Spleen (tissue), 11 donors: ENCODE data around the gene ZNF536. TPM values are rescaled to one million over a fixed set of nuclear protein-coding genes. Genes with fewer than 3 reads are reported as not detected.
A peak's percentile ranks its signal among the peaks of the same experiment; 100 is the strongest.

Source experiments
- DNase-seq: peaks from one replicate; pipeline ENCODE4 v3.0.0-alpha.2; 2020
- H3K27ac ChIP-seq, 8 donors: fragments of 200-600 bp; sonication (generic) in 7 of 8; 1 replicate in 4 of 8; 2 replicates in 4 of 8; pipeline versions ENCODE4 v1.5.0 to v1.8.0; 2016 to 2021; ENCODE audit warnings: inconsistent platforms in 4 of 8, mild to moderate bottlenecking in 4 of 8, moderate library complexity in 1 of 8
- H3K27me3 ChIP-seq, 7 donors: fragments of 200-600 bp; sonication (generic) in 6 of 7; replicated peaks in 1 of 7; 1 replicate in 4 of 7; 2 replicates in 3 of 7; pipeline versions ENCODE4 v1.5.0 to v1.8.0; 2016 to 2021; ENCODE audit warnings: inconsistent platforms in 3 of 7, mild to moderate bottlenecking in 1 of 7
- H3K36me3 ChIP-seq, 6 donors: fragments of 200-600 bp; sonication (generic) in 5 of 6; 1 replicate in 4 of 6; 2 replicates in 2 of 6; pipeline versions ENCODE4 v1.5.0 to v1.8.0; 2016 to 2021; ENCODE audit warnings: inconsistent platforms in 2 of 6
- H3K4me1 ChIP-seq, 6 donors: fragments of 200-600 bp; sonication (generic) in 5 of 6; 1 replicate in 3 of 6; 2 replicates in 3 of 6; pipeline versions ENCODE4 v1.5.0 to v1.8.0; 2016 to 2021; ENCODE audit warnings: inconsistent platforms in 3 of 6
- H3K4me3 ChIP-seq, 8 donors: fragments of 200-600 bp; sonication (generic) in 7 of 8; 1 replicate in 4 of 8; 2 replicates in 4 of 8; pipeline versions ENCODE4 v1.5.0 to v1.8.0; 2016 to 2021; ENCODE audit warnings: inconsistent platforms in 4 of 8, mild to moderate bottlenecking in 4 of 8, moderate library complexity in 2 of 8
- H3K9me3 ChIP-seq, 8 donors: fragments of 200-600 bp; sonication (generic) in 7 of 8; 1 replicate in 4 of 8; 2 replicates in 4 of 8; pipeline versions ENCODE4 v1.5.0 to v1.8.0; 2016 to 2021; ENCODE audit warnings: inconsistent platforms in 4 of 8
- POLR2A ChIP-seq, 3 donors: fragments of 450-650 bp; IDR thresholded peaks; one replicate each; pipeline ENCODE4 v1.5.1; 2017; ENCODE audit warnings: antibody characterized with exemption in 3 of 3, mild to moderate bottlenecking in 1 of 3
- POLR2AphosphoS5 ChIP-seq, 3 donors: sonication (generic); formaldehyde crosslinking; IDR thresholded peaks; one replicate each; pipeline ENCODE4 v1.5.1; 2017; ENCODE audit warnings: antibody characterized with exemption in 3 of 3
- WGBS, 5 donors: extraction: QIAGEN DNeasy Blood & Tissue Kit in 3 of 5; methylation state at CpG; one replicate each; pipeline versions ENCODE4 v1.1.5 to v1.1.7; 2013 to 2018; 5-methylcytosine and 5-hydroxymethylcytosine counted together
- intact Hi-C: fragments of 100-400 bp; cut with DNase I; formaldehyde crosslinking; loops from one replicate; pipeline ENCODE4 v1.15.0; 2023; ENCODE audit warnings: low total_unique reads
- polyA plus RNA-seq, 3 donors: library from polyadenylated mRNA; stranded (reverse); fragments of 200-250 nt; gene quantifications; one replicate each; pipeline ENCODE4 v1.2.1, GENCODE V29; 2013
- total RNA-seq, 7 donors: library from RNA; depleted of rRNA in 3 of 7; stranded (reverse); fragments of >200 nt in 3 of 7; fragmentation: NEBNext Ultra II Directional in 4 of 7; extraction: Animal tissue kit (Norgen Biotek cat#: 25700) in 4 of 7; gene quantifications; one replicate each; pipeline versions ENCODE4 v1.1.0 to v1.2.1, GENCODE V29; 2016 to 2021
- TF ChIP-seq, protein P1 (sequence below), 11 experiments: fragments of 200-600 bp in 7 of 11; fragments of 450-650 bp in 4 of 11; sonication (generic) in 4 of 11; IDR thresholded peaks in 8 of 11; conservative IDR thresholded peaks in 3 of 11; 1 replicate in 7 of 11; 2 replicates in 4 of 11; pipeline versions ENCODE4 v1.4.0 to v1.8.0; 2016 to 2021; ENCODE audit warnings: antibody characterized with exemption in 11 of 11, inconsistent platforms in 4 of 11, mild to moderate bottlenecking in 1 of 11
- donor health status: healthy with polysubstance abuse.
- donor health status: DM: no; HTN: no; CAD: no; lungs with moderate emphysema.
- donor health status: DM: no; HTN: no; CAD: no.
- donor health status: Bipolar disorder and iron deficiency.
- donor health status: healthy.
- donor health status: DM: no; HTN: no; CAD: no.
- donor health status: DM: yes; HTN: yes; CAD: no.

ZNF536 gene
- total and polyA plus RNA-seq, 10 donors = 0.13 to 4.1 (median 2.1) TPM

DNA sequence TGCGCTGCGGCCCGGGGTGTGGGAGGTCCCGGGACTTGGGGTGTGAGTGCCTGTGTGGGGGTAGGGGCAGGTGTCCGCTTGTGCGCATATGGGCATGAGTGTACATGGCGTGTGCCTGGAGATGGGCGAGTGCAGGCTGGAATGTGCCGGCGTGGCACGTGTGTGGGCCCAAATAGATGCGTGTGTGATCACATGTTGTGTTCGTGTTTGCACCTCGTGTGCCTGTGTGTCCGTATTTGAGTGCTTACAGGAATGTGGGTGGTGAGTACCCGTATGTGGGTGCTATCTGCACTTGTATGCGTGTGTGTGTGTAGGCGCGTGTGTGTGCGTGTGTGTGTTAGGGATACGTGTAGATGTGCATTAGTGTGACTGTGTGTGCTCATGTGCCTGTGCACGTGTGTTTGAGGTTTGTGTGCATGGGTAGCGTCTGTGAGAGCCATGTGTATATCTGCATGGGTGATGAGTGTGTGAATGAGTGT is 3.4 kb downstream of the ZNF536 start:
- peak overlapping the region in 3 of 8 donors; percentile 30 to 58 (median 37) for H3K4me3 ChIP-seq
- intact Hi-C loops = no loop called here
- peaks cover 0 to 76% (median 27%) of the 10 kb centered on the region in 7 donors for H3K27me3 ChIP-seq
- H3K4me1 ChIP-seq = peaks cover 0 to 11% (median 0%) of the 10 kb centered on the region in 6 donors
- no peaks in the 10 kb centered on the region for H3K36me3 ChIP-seq
- 59 to 63% (median 62%) methylated on average over 22 to 23 of the region's 23 CpGs for WGBS, 5 donors
- TF ChIP-seq POLR2A (IDR thresholded peaks at IDR 0.05) = no peak
- TF ChIP-seq, protein P1, sequence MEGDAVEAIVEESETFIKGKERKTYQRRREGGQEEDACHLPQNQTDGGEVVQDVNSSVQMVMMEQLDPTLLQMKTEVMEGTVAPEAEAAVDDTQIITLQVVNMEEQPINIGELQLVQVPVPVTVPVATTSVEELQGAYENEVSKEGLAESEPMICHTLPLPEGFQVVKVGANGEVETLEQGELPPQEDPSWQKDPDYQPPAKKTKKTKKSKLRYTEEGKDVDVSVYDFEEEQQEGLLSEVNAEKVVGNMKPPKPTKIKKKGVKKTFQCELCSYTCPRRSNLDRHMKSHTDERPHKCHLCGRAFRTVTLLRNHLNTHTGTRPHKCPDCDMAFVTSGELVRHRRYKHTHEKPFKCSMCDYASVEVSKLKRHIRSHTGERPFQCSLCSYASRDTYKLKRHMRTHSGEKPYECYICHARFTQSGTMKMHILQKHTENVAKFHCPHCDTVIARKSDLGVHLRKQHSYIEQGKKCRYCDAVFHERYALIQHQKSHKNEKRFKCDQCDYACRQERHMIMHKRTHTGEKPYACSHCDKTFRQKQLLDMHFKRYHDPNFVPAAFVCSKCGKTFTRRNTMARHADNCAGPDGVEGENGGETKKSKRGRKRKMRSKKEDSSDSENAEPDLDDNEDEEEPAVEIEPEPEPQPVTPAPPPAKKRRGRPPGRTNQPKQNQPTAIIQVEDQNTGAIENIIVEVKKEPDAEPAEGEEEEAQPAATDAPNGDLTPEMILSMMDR (IDR thresholded peaks at IDR 0.05 in 8 of 11, conservative IDR thresholded peaks at IDR 0.05 in 3 of 11) = no peak
- no peak for TF ChIP-seq POLR2AphosphoS5 (IDR thresholded peaks at IDR 0.05)
- H3K27ac ChIP-seq = no peak overlapping the region
- DNase-seq = no peak
- H3K9me3 ChIP-seq = no peaks in the 10 kb centered on the region

DNA sequence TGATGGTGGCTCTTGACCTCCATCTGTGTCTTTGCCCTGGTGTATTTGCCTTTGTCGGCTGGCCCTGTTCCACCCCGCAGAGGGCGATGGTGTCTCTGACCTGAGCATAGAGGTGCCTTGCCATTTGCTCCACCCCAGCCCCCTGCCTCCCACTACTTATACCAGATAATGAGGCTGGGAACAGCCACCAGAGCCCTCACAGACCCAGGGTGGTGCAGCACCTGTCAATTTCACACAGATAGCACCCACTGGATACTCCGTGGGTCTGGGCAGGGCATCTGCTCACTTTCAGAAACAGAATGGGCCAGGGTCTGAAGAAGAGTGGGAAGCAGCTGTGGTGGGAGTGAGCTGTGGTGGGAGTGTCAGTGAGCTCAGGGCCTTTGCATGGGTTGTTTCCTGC is 4.1 kb downstream of the ZNF536 start:
- peaks cover 0 to 11% (median 0%) of the 10 kb centered on the region in 6 donors for H3K4me1 ChIP-seq
- 61 to 68% (median 65%) methylated on average over 4 of the region's 4 CpGs for WGBS, 5 donors
- TF ChIP-seq, protein P1 (IDR thresholded peaks at IDR 0.05 in 8 of 11, conservative IDR thresholded peaks at IDR 0.05 in 3 of 11) = no peak
- TF ChIP-seq POLR2AphosphoS5 (IDR thresholded peaks at IDR 0.05) = no peak
- TF ChIP-seq POLR2A (IDR thresholded peaks at IDR 0.05) = no peak

DNA sequence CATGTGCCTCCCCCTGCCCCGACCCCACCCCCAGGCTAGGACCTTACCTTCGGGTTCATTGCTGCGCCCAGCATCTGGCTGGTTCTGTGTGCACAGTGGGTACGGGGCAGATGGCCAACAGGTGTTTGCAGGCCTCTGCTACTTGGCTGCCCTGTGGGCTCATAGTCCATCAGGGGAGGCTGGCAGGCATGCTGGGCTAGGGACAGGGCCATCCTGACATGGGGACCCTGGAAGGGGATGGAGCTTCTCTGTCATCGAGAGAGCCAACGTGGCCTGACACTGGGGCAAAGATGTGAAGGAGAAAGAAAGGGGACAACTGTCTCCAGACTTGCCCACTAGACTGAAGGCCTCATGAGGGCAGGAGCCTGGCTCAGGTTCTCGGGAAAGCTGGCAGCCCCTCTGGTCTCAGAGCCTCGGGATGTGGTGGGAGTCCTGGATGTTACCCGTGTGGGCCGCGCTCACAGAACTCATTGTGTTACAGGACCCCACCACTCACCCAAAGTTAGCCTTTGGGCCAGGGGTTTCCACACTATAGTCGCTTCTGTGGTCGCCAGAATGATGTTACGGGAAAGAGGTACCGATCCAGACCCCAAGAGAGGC is 4.7 kb downstream of the ZNF536 start:
- no peak overlapping the region for H3K4me3 ChIP-seq
- H3K9me3 ChIP-seq = no peaks in the 10 kb centered on the region
- H3K4me1 ChIP-seq = peaks cover 0 to 11% (median 0%) of the 10 kb centered on the region in 6 donors
- no peak overlapping the region for H3K27ac ChIP-seq
- intact Hi-C loops = no loop called here
- DNase-seq = no peak
- H3K36me3 ChIP-seq = no peaks in the 10 kb centered on the region
- 89 to 95% (median 93%) methylated on average over 15 of the region's 15 CpGs for WGBS, 5 donors
- TF ChIP-seq POLR2AphosphoS5 (IDR thresholded peaks at IDR 0.05) (no peak), POLR2A (IDR thresholded peaks at IDR 0.05) (no peak)
- TF ChIP-seq, protein P1 (IDR thresholded peaks at IDR 0.05 in 8 of 11, conservative IDR thresholded peaks at IDR 0.05 in 3 of 11) = no peak
- peaks cover 0 to 71% (median 27%) of the 10 kb centered on the region in 7 donors for H3K27me3 ChIP-seq

More for the DNA sequence above, 4.1 kb downstream of the ZNF536 start:
- Histone ChIP-seq H3K4me3 (no peak overlapping the region), H3K27ac (no peak overlapping the region), H3K36me3 (no peaks in the 10 kb centered on the region), H3K27me3 (peaks cover 0 to 74% (median 27%) of the 10 kb centered on the region in 7 donors), H3K9me3 (no peaks in the 10 kb centered on the region)
- intact Hi-C loops = no loop called here
- no peak for DNase-seq

DNA sequence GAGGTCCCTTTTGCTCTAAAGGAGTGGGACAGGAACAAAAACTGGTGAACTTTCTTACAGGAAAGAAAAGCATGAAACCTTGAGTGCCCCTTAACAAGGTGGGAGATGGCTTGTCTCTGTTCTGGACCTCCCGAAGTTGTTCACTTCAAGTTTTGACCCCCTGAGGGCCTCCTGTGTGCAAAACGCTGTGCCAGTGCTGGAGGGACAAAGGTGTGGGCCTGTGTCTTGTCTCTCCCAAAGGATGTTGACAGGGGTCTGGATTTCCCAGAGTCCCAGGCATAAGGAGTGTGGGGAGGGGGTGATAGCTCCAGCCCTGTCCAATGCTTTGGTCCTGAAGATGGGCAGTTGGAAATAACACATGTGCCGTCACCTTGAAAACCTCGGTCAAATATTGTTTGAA is 6.5 kb downstream of the ZNF536 start:
- no peak overlapping the region for H3K27ac ChIP-seq
- H3K4me3 ChIP-seq = no peak overlapping the region
- no peaks in the 10 kb centered on the region for H3K9me3 ChIP-seq
- H3K4me1 ChIP-seq = peaks cover 0 to 11% (median 0%) of the 10 kb centered on the region in 6 donors
- H3K36me3 ChIP-seq = no peaks in the 10 kb centered on the region
- TF ChIP-seq POLR2AphosphoS5 (IDR thresholded peaks at IDR 0.05) (no peak), POLR2A (IDR thresholded peaks at IDR 0.05) (no peak)
- TF ChIP-seq, protein P1 (IDR thresholded peaks at IDR 0.05 in 8 of 11, conservative IDR thresholded peaks at IDR 0.05 in 3 of 11) = no peak
- 80 to 91% (median 82%) methylated on average over 4 of the region's 4 CpGs for WGBS, 5 donors
- intact Hi-C loops = no loop called here
- peaks cover 0 to 56% (median 26%) of the 10 kb centered on the region in 7 donors for H3K27me3 ChIP-seq
- DNase-seq = no peak
